ENCODE measurements around the gene DMAC2.
"Not testable (repeated sequence)": the region's sequence is repeated elsewhere in the genome, so short reads cannot be mapped to it uniquely, and the experiment has no call there.

DNA sequence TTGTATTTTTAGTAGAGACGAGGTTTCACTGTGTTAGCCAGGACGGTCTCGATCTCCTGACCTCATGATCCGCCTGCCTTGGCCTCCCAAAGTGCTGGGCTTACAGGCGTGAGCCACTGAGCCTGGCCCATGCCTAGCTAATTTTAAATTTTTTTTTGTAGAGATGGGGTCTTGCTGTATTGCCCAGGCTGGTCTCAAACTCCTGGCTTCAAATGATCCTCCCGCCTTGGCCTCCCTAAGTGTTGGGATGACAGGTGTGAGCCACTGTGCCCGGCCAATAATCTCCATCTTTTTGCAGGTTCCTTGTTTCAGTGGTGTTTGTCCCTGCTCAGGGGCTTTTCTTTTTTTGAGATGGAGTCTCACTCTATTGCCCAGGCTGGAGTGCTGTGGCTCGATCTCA lies 58.2 kb downstream of the DMAC2 start:
- not testable (repeated sequence) for TF ChIP-seq GTF2I (CRISPR knock-in tag; conservative IDR thresholded peaks at IDR 0.05); NFATC4 (CRISPR knock-in tag; IDR thresholded peaks at IDR 0.05); MYBL2 (CRISPR knock-in tag; IDR thresholded peaks at IDR 0.05); PREB (CRISPR knock-in tag; IDR thresholded peaks at IDR 0.05; ENCODE audit: borderline replicate concordance)
- TF ChIP-seq, protein P1, sequence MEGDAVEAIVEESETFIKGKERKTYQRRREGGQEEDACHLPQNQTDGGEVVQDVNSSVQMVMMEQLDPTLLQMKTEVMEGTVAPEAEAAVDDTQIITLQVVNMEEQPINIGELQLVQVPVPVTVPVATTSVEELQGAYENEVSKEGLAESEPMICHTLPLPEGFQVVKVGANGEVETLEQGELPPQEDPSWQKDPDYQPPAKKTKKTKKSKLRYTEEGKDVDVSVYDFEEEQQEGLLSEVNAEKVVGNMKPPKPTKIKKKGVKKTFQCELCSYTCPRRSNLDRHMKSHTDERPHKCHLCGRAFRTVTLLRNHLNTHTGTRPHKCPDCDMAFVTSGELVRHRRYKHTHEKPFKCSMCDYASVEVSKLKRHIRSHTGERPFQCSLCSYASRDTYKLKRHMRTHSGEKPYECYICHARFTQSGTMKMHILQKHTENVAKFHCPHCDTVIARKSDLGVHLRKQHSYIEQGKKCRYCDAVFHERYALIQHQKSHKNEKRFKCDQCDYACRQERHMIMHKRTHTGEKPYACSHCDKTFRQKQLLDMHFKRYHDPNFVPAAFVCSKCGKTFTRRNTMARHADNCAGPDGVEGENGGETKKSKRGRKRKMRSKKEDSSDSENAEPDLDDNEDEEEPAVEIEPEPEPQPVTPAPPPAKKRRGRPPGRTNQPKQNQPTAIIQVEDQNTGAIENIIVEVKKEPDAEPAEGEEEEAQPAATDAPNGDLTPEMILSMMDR (IDR thresholded peaks at IDR 0.05), result not testable (repeated sequence)
- TF ChIP-seq, protein P2, sequence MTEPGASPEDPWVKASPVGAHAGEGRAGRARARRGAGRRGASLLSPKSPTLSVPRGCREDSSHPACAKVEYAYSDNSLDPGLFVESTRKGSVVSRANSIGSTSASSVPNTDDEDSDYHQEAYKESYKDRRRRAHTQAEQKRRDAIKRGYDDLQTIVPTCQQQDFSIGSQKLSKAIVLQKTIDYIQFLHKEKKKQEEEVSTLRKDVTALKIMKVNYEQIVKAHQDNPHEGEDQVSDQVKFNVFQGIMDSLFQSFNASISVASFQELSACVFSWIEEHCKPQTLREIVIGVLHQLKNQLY (CRISPR knock-in tag; IDR thresholded peaks at IDR 0.05), result not testable (repeated sequence)
